Transverse colon (tissue), 4 donors: ENCODE measurements around the gene ASTE1. TPM values are rescaled to one million over a fixed set of nuclear protein-coding genes. Genes with fewer than 3 reads are reported as not detected.

ENCODE experiments used
- DNase-seq: peaks from one replicate; pipeline ENCODE4 v3.0.0-alpha.2; 2019
- H3K27ac ChIP-seq, 4 donors: fragments of 200-600 bp; sonication (generic); 2 replicates each; pipeline ENCODE4 v1.5.1; 2016 to 2018; ENCODE audit warnings: inconsistent platforms in 4 of 4
- H3K27me3 ChIP-seq: fragments of 200-600 bp; sonication (generic); 2 replicates; pipeline ENCODE4 v1.5.1; 2017; ENCODE audit warnings: inconsistent platforms
- H3K36me3 ChIP-seq, 4 donors: fragments of 200-600 bp; sonication (generic); 2 replicates each; pipeline ENCODE4 v1.5.1; 2017 to 2019; ENCODE audit warnings: inconsistent platforms in 4 of 4
- H3K4me1 ChIP-seq, 4 donors: fragments of 200-600 bp; sonication (generic); 2 replicates each; pipeline ENCODE4 v1.5.1; 2017 to 2020; ENCODE audit warnings: inconsistent platforms in 4 of 4
- H3K4me3 ChIP-seq, 4 donors: fragments of 200-600 bp; sonication (generic); 1 replicate in 1 of 4; 2 replicates in 3 of 4; pipeline versions ENCODE4 v1.5.1 to v1.6.1; 2017 to 2019; ENCODE audit warnings: inconsistent platforms in 4 of 4
- H3K9me3 ChIP-seq, 2 donors: fragments of 200-600 bp; sonication (generic); 2 replicates each; pipeline ENCODE4 v1.5.1; 2017 to 2019; ENCODE audit warnings: inconsistent platforms in 2 of 2
- EP300 ChIP-seq: sonication (generic); formaldehyde crosslinking; IDR thresholded peaks from one replicate; pipeline ENCODE4 v1.6.1; 2017; ENCODE audit warnings: antibody characterized with exemption, low read depth
- POLR2A ChIP-seq: fragments of 450-650 bp; IDR thresholded peaks from one replicate; pipeline ENCODE4 v1.6.1; 2016; ENCODE audit warnings: antibody characterized with exemption, mild to moderate bottlenecking, moderate library complexity
- POLR2AphosphoS5 ChIP-seq, 3 donors: sonication (generic); formaldehyde crosslinking; IDR thresholded peaks; one replicate each; pipeline ENCODE4 v1.6.1; 2016; ENCODE audit warnings: antibody characterized with exemption in 3 of 3
- WGBS, 2 donors: methylation state at CpG; one replicate each; pipeline ENCODE4 v1.1.5; 2018; ENCODE audit warnings: low coverage in 1 of 2; 5-methylcytosine and 5-hydroxymethylcytosine counted together
- in situ Hi-C, 4 donors: fragments of 200-750 bp; cut with MboI; loops; one replicate each; pipeline versions ENCODE4 v1.15.0 to v1.15.1; 2017; ENCODE audit warnings: low sequenced_read_pairs in 3 of 4, low pct_ligation_motif_present in 1 of 4, low pct_unique_long_range_greater_than_20kb in 1 of 4
- intact Hi-C: fragments of 100-400 bp; cut with DNase I; formaldehyde crosslinking; loops from one replicate; pipeline ENCODE4 v1.15.1; 2023; ENCODE audit warnings: low total_unique reads
- total RNA-seq, 4 donors: library from RNA; depleted of rRNA; stranded (reverse); fragments of >200 nt; gene quantifications; one replicate each; pipeline ENCODE4 v1.1.0, GENCODE V29; 2016
- TF ChIP-seq, protein P1 (sequence below), 5 experiments: fragments of 200-600 bp in 3 of 5; fragments of 450-650 bp in 2 of 5; sonication (generic) in 3 of 5; IDR thresholded peaks; 1 replicate in 2 of 5; 2 replicates in 3 of 5; pipeline ENCODE4 v1.5.1; 2016 to 2017; ENCODE audit warnings: antibody characterized with exemption in 5 of 5, inconsistent platforms in 3 of 5, mild to moderate bottlenecking in 2 of 5, moderate library complexity in 1 of 5

The ASTE1 gene
- total RNA-seq, 4 donors from 2014 or later = 3.0 to 16.4 (median 7.7) TPM

DNA sequence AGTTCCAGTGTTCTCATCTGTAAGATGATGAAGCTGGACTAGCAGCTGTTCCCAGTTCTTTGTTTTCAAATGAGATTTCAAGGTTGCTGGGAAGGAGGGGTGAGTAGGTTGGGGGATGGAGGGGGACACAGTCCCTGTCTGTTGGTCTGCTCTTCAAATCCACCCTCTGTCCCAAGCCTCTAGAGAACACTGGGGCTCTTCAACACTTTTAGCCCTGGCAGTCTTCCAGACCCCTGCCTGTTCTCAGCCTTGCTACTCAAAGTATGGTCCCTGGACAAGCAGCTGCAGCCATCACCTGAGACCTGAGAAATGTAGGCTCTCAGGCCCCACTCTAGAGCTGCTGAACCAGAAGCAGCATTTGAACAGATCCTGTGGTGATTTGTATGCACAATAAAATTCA is 41.4 kb upstream of the ASTE1 start:
- Histone ChIP-seq H3K27ac (no peak overlapping the region), H3K9me3 (no peaks in the 10 kb centered on the region), H3K4me1 (no peaks in the 10 kb centered on the region), H3K27me3 (no peaks in the 10 kb centered on the region), H3K4me3 (no peak overlapping the region), H3K36me3 (no peaks in the 10 kb centered on the region)
- DNase-seq = peak; percentile 13
- intact Hi-C loops (no loop called here), in situ Hi-C loops (no loop called here)
- TF ChIP-seq, protein P1, sequence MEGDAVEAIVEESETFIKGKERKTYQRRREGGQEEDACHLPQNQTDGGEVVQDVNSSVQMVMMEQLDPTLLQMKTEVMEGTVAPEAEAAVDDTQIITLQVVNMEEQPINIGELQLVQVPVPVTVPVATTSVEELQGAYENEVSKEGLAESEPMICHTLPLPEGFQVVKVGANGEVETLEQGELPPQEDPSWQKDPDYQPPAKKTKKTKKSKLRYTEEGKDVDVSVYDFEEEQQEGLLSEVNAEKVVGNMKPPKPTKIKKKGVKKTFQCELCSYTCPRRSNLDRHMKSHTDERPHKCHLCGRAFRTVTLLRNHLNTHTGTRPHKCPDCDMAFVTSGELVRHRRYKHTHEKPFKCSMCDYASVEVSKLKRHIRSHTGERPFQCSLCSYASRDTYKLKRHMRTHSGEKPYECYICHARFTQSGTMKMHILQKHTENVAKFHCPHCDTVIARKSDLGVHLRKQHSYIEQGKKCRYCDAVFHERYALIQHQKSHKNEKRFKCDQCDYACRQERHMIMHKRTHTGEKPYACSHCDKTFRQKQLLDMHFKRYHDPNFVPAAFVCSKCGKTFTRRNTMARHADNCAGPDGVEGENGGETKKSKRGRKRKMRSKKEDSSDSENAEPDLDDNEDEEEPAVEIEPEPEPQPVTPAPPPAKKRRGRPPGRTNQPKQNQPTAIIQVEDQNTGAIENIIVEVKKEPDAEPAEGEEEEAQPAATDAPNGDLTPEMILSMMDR (IDR thresholded peaks at IDR 0.05) = no peak
- TF ChIP-seq POLR2AphosphoS5 (IDR thresholded peaks at IDR 0.05) = no peak
- no peak for TF ChIP-seq EP300
- no peak for TF ChIP-seq POLR2A

DNA sequence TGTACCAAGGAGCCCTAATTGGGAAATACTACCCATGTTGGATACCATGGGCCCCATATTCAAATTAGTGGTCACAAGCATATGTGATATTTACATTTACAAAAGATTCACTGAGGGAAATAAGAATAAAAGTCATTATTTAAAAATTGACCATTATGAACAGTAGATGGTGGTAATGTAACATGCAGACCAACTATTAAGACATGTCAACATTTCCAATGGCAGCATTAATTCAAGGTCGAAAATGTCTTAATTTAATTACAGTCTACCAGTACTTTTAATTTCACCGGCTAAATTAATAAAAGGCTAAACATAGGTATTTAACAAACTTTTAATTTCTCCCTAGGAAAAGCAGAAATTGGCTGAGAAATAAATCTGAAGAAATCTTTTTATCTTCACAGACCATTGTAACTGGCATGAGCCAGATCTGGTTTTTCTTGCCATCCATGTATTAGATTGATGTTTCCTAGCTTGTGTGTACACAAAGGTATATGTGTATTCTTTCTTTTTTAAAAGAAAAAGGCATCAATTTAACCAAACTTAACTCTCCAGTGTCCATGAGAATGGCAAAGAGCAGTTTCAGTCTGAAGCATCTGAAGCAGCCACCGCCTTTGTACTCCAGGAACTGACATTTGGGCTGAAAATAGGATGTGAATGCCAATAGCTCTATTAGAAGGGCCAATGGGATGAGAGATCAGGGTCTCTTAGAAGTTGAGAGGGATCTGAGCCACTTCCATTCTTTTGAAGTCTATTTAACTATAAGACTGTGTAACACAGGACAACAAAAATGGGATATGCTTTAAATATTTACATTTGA is 26.6 kb upstream of the ASTE1 start:
- DNase-seq = no peak
- no peaks in the 10 kb centered on the region for H3K27me3 ChIP-seq
- no peak overlapping the region for H3K4me3 ChIP-seq
- in situ Hi-C loops = no loop called here
- TF ChIP-seq POLR2A = no peak
- no peak for TF ChIP-seq EP300
- TF ChIP-seq, protein P1 (IDR thresholded peaks at IDR 0.05) = no peak
- TF ChIP-seq POLR2AphosphoS5 (IDR thresholded peaks at IDR 0.05) = no peak
- no peaks in the 10 kb centered on the region for H3K4me1 ChIP-seq
- no peak overlapping the region for H3K27ac ChIP-seq
- no peaks in the 10 kb centered on the region for H3K36me3 ChIP-seq
- 84 to 93% methylated on average over 3 of the region's 3 CpGs for WGBS, 2 donors
- no peaks in the 10 kb centered on the region for H3K9me3 ChIP-seq
- intact Hi-C loops = no loop called here

DNA sequence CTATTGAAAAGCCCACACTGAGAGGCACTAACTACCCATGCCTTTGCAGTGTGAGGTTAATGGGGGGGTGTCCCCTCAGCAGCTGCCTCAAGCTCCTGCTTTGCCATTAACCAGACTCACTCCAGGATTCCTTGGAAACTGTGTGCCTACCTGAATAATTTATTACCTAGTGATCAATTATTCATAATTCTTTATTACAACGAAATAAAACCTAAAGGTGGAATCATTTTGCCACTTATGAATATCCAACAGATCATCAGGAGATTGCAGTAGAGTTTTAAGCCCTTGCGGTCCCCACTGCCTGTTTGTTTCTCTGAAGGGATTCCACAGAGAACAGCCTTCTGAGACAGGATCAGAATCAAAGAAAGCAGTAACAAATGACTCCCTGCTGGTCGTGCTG is 23.4 kb upstream of the ASTE1 start:
- Histone ChIP-seq H3K27ac (no peak overlapping the region), H3K4me1 (no peaks in the 10 kb centered on the region), H3K9me3 (no peaks in the 10 kb centered on the region), H3K4me3 (no peak overlapping the region), H3K36me3 (no peaks in the 10 kb centered on the region), H3K27me3 (no peaks in the 10 kb centered on the region)
- no peak for DNase-seq
- TF ChIP-seq EP300 = no peak
- TF ChIP-seq, protein P1 (IDR thresholded peaks at IDR 0.05) = no peak
- TF ChIP-seq POLR2AphosphoS5 (IDR thresholded peaks at IDR 0.05) = no peak
- no peak for TF ChIP-seq POLR2A
- intact Hi-C loops (no loop called here), in situ Hi-C loops (no loop called here)
- 68 to 69% methylated on average over 3 of the region's 3 CpGs for WGBS, 2 donors

DNA sequence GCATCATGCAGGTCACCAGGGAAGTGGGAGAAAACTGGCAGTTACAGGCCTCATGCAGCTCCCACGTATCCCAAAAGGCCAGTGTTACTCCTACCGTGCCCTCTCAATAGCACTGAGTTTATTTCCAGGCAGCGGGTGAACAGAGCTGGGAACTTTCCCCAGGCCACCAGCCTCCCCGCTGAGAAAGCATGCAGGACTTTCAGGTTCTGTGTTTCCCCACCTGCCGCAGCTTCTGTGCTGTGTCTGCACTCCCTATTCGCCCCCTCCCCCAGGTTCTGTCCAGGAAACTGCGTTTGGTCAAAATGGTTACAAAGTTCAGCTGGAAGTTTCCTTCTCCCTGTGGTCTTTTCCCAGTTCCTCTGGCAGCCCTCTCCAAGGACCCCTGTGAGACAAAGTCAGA is 21.4 kb upstream of the ASTE1 start:
- no peaks in the 10 kb centered on the region for H3K27me3 ChIP-seq
- H3K9me3 ChIP-seq = no peaks in the 10 kb centered on the region
- no peak for DNase-seq
- WGBS, 2 donors = 79 to 95% methylated on average over 3 to 6 of the region's 7 CpGs
- H3K36me3 ChIP-seq = no peaks in the 10 kb centered on the region
- in situ Hi-C loops (loop anchor here in 2 of 4 donors (25.0 kb wide), 2 partner anchors 339 to 464 kb away; partner anchors contain the start of genes MRPL3 (in 1 of the 2) and NUDT16 (in 1 of the 2)), intact Hi-C loops (no loop called here)
- H3K27ac ChIP-seq = no peak overlapping the region
- H3K4me1 ChIP-seq = no peaks in the 10 kb centered on the region
- no peak overlapping the region for H3K4me3 ChIP-seq
- TF ChIP-seq, protein P1 (IDR thresholded peaks at IDR 0.05) = no peak
- TF ChIP-seq POLR2AphosphoS5 (IDR thresholded peaks at IDR 0.05) (no peak), POLR2A (no peak), EP300 (no peak)
